ENCODE results near the gene TCP11X1.
"Not testable (repeated sequence)": the region's sequence is repeated elsewhere in the genome, so short reads cannot be mapped to it uniquely, and the experiment has no call there.

TCP11X1 gene

DNA sequence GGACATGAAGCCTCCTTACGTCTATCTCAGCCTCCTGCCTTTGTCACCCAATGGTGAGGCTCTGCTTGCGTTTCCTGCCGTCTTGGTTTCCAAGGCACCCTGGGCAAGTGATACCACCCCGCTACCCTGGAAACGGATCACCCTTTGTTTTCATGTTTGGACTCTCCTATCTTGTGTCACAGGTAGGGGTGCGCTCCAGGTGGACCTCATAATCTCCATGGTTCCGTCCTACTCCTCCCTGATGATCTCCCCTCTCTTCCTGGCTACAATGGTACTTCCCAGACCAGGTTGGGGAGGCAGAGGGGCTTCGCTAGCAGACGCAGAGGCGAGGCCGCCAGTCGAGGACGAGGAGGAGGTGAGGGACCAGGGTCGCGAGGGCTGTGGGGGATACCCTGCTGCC is at the start of gene TCP11X1:
TSS of gene TCP11X1 (plus strand) at position 316 of the 400 bp plus-strand sequence.
- DNase-seq: not testable (repeated sequence)

DNA sequence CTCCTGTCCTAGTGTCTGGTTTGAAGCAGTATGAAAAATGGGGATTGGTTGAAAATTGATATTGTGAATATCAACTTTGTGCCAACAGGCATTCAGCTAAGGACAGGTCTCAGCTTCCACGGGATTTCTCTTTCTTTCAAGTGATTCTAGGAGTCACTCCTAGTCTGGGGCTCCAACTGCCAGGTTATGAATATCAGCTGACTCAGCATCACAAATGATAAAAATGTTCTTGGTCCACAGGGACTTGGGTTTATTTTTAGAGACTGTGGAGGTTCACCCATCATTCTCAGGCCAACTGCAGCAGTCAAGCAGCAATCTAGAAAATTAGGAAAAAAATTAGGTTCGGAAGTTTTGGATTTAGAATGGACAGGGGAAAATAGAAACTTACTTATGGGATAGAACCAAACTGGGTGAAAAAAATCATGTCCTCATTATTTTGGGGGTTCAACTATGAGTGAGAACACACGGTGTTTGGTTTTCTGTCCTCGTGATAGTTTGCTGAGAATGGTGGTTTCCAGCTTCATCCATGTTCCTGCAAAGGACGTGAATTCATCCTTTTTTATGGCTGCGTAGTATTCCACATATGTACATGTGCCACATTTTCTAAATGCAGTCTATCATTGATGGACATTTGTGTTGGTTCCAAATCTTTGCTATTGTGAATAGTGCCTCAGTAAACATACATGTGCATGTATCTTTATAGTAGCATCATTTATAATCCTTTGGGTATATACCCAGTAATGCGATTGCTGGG is 29.0 kb upstream of the TCP11X1 start:
- DNase-seq: no peak

DNA sequence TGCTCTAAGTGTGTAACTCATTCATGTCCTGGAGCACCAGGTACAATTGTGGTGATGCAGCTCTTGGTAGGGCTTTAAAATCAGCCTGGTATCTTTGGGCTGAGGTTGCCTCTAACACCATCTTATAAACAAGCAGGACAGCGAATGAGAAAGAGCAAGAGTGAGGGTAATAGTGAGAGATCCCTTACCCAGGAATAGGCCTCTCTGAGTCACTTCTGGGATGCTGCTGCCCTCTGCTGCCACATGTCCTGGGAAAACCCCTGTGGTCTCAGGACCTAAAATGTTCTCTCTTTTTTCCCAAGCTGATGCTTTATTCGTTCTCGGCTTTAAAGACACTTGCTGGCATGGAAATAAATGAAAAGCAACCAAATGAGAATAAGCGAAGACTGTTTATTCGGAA is 7.2 kb upstream of the TCP11X1 start:
- DNase-seq: not testable (repeated sequence)

DNA sequence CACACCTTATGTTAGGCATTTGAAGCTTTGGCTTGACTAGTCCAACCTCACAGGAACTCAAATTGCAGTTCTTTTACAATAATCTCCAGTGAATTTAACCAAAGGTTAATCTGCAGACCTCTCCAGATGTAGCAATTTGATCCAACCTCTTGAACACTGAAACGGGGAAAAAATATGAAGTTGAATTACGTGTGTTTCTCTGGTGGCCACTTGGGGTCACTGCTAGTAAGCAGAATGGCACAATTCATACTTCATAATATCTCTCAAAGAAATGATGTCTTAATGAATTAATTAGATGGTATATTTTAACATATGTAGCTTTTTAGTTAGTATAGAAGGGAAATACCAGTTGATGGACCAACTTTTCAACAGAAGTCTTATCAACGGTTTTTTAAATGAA is 1.4 kb downstream of the TCP11X1 start:
- DNase-seq: not testable (repeated sequence)

DNA sequence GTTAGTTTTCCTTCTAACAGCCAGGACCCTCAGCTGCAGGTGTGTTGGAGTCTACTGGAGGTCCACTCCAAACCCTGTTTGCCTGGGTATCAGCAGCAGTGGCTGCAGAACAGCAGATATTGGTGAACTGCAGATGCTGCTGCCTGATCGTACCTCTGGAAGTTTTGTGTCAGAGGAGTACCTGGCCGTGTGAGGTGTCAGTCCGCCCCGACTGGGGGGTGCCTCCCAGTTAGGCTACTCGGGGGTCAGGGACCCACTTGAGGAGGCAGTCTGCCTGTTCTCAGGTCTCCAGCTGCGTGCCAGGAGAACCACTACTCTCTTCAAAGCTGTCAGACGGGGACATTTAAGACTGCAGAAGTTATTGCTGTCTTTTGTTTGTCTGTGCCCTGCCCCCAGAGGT is 20.6 kb downstream of the TCP11X1 start:
- not testable (repeated sequence) for DNase-seq

DNA sequence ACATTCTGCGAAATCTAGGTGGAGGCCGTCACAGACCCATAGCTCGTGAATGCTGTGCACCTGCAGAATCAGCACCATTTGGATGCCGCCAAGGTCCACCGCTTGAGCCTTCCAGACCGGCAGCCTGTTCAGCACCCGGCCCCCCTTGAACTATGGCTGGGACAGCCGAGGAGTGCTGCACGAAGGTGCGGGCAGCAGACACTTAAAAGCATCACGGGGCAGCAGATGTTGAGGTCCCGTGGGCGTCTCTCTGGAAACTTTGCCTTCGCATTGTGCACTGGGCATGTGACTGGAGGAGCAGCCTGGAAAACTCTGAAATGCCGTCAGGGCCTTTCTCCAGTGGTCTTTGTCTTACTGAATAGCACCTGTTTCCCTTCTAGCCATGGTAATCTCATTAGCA is 25.2 kb downstream of the TCP11X1 start:
- not testable (repeated sequence) for DNase-seq

DNA sequence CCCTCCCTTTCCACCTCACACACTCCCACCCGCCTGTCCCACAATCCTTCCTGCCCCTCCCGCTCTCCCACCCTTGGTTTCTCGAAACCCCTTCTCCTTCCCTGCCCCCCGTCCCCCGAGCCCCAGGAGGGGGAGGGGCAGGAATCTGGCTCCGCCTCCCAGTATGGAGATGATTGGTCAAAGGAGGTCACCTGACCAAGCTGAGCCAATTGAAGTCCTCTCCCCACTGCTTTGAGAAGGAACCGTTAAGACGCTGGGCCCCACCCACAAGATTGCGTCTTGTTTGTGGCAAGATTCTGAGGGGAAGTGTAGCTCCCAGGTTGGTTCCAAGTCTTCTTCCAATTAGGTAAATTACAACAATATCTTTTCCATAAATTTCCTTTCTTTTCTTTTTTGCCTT is 31.8 kb downstream of the TCP11X1 start, which contains the start of gene NXF2:
TSS of gene NXF2 (plus strand) at position 275 of the 400 bp plus-strand sequence. CDS start 59,912 bp downstream, outside the sequence.
- not testable (repeated sequence) for DNase-seq

DNA sequence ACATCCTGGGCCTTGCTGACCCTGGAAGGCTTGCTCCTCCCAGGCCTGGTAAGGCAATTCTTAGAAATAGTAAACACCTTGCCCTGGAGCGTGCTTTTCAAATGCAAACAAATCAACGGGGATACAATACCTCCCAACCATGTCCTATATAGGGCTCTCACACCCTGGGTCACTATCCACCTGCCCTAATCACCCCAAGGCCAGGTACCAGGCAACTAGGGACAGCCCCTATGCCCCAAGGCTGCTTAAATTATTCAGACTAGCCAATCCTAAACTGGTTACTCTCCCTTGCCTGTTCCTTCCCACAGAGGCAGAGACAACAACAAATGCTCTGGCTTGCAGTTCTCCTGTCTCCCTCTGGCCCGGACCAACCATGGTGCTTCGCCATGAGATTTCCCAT is 57.1 kb downstream of the TCP11X1 start:
- not testable (repeated sequence) for DNase-seq
